ENCODE measurements around the gene CSTPP1.

GRCh38 chr11:46889251-46889650 lies 47.3 kb upstream of the CSTPP1 start:
- no peak for TF ChIP-seq EZH2 (IDR thresholded peaks at IDR 0.05; ENCODE audit: low read length, missing control alignments)
- no peak for TF ChIP-seq CTCF (conservative IDR thresholded peaks at IDR 0.05 in 1 of 2, IDR thresholded peaks at IDR 0.05 in 1 of 2; ENCODE audit: low read depth in 1 of 2, low read length in 2 of 2)
